GM21619 (cell line): ENCODE results near the gene CREM.

Experiments
- ATAC-seq: cut with Tn5 transposase; IDR thresholded peaks from one replicate; pipeline ENCODE4 v1.9.1; 2021; ENCODE audit not compliant: unreplicated experiment

Gene CREM

DNA sequence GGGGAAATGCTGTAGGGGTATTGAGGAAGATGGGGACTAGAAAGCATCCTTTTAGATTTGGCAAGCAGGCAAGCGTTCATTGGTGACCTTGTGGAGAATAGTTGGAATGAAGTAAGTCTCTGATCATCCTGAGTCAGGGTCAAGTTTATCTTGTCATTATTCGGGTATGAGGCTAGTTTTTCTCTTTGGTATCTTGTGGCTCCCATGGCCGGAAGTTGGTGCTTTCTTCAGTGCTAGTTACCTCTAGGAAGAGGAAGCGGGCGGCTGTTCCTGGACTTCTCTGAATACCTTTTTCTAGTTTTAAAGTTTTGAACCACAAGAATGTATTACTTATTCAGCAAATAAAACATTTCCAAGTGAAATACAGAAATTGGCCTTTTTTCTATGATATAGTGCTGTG lies 9.2 kb downstream of the CREM start:
- no peak for ATAC-seq

DNA sequence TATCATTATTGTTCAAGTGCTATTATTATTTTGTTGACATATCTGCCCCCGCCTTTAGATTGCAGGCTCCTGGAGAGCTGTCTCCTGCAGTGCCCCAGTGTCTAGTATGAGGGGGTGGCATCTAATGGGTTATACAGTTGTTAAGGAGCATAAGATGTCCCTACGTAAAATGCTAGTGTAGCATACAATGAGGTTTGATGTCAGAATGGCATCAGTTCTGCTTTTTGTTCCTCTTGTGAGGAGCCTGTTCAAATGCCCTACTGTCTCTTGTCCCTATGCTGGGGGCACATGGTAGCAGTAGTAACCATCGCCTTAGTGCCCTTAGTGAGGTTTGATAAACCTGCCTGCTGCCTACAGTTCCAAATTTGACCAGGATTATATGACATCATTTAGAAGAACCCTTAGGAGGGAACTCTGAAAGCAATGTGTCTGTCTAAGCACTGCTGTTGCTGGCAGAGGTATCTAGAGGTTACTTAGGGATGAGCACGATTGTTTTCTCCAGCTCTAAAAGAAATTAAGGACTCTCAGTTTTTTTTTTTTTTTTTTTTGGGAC lies 9.7 kb downstream of the CREM start:
- ATAC-seq, result peak; percentile 38

DNA sequence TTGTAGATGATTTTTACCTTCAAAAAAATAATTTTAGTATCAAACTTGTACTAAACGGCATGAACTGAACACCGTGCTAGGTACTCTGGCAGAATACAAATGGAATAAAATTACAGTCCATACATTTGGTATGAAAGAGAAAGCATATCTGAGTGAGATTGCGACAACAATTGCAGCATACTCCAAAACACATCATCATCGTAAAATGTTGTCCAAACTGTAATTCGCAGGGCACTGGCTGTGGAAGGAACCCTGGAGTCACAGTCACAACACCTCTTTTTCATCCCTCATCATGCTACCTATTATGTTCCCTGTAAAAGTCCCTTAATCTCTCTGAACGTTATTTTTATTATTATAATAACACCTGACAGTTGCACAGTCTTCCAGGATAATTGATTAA lies 13.5 kb downstream of the CREM start:
- no peak for ATAC-seq

DNA sequence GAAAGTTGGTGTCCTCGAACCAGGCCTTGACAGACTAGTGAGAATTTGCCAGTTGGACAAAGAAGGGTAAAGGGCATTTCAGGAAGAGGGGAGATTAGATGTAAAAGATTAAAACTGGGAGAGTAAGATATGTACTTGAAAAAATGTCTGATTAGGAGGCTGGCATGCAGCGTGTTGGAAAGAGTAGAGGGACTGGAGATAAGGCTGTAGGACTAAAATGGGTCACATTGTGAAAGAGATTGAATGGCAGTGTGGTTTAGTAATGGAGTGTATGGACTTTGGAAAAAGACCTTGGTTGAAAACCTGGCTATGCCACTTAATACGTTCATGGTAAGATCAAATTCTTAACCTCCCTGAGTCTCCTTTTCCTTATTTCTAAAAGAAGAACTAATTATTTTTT lies 14.1 kb downstream of the CREM start:
- ATAC-seq, result no peak

DNA sequence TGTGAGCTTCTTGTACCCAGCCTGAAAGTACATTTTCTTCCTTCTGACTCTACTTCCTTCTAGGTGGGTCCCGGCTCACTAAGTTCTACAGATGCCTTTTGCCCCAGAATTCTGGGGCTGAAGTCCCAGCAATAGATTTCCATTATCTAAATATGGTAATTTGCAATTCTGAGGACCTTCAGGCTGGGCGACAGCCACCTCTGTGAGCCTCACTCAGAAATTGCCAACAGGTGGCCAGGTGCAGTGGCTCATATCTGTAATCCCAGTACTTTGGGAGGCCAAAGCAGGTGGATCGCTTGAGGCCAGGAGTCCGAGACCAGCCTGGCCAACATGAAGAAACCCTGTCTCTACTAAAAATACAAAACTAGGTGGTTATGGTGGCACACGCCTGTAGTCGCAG lies 23.7 kb downstream of the CREM start:
- no peak for ATAC-seq

DNA sequence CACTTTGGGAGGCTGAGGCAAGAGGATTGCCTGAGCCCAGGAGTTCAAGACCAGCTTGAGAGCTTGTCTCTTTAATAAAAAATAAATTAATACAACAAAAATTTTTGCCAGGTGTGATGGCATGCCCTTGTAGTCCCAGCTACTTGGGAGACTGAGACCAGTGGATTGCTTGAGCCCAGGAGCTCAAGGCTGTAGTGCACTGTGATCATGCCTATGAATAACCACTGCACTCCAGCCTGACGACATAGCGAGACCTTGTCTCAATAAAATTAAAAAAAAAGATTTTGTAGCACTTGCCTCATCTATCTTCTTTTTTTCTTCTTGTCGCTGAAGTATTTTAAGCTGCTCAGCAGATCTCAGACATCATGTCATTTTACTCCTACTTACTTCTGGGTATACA lies 26.3 kb downstream of the CREM start:
- ATAC-seq, result no peak

DNA sequence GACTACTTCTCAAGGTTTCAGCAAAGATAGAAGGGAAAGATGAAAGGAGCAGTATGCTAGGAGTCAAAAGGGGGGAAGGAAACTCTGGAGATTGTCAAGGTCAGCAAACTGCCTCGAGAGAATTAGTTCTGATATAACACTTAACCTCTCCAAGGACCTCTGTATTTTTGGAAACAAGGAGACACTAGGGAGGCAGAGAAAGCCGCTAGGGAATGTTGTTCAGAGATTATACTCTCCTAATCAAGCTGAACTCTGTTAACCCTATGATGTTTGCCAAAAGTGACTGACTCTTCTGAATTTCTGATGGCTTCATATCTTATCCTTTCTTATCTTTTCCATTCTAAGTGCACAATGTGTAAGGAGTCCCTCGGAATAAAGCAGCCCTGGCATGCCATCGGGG lies 27.1 kb downstream of the CREM start:
- no peak for ATAC-seq

DNA sequence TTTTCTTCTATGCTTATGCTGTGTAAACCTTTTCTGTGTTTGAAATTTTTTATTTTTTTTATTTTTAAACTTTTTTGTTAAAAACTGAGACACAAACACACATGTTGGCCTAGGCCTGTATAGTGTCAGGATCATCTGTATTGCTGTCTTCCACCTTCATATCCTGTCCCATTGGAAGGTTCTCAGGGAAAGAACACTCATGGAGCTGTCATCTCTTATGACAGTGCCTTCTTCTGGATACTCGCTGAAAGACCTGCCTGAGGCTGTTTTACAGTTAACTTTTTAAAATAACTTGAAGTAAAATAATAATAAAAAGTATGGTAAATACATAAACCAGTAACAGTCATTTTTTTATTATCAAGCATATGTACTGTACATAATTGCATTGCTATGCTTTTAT lies 34.1 kb downstream of the CREM start:
- ATAC-seq, result no peak

DNA sequence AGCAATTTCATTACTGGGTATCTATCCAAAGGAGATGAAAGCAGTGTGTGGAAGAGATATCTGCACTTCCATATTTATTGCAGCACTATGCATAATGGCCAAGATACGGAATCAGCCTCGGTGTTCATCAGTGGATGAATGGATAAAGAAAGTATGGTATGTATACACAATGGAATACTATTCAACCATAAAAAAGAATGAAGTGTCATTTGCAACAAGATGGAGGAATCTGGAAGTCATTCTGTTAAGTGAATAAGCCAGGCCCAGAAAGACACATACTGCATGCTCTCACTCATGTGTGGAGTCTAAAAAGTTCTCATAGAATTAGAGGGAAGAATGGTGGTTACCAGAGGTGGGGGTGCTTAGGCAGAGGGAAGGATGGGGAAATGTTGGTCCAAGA lies 35.3 kb downstream of the CREM start:
- ATAC-seq, result no peak

DNA sequence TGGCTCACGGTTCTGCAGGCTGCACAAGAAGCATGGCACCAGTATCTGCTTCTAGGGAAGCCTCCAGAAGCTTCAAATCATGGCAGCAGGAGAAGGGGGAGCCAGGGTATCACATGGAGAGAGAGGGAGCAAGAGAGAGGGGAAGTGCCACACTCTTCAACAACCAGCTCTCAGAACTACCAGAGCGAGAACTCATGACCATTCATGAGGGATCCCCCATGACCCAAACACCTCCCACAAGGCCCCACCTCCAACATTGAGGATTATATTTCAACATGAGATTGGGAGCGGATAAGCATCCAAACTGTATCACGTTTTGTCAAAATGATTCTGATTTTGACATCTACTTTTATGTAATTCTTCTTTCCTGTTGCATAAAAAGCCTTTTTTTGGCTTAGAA lies 38.5 kb downstream of the CREM start:
- no peak for ATAC-seq

DNA sequence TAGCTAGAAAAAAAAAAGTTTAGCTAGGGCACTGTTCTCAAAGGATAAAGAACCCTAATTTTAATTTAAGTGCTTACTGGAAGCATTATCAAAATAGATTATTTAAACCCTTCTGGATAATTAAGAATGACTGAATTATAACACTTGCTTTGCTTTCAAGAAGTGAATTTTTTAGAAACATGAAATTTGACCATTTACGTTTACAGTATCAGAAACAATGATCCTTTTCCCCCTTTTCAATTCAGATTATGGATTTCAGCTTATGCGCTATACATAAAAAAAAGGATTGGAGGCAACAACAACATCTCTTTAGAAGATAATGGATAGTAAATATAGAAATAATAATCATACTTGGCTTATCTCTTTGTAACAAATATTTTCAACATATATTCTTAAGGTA lies 39.2 kb downstream of the CREM start:
- no peak for ATAC-seq

DNA sequence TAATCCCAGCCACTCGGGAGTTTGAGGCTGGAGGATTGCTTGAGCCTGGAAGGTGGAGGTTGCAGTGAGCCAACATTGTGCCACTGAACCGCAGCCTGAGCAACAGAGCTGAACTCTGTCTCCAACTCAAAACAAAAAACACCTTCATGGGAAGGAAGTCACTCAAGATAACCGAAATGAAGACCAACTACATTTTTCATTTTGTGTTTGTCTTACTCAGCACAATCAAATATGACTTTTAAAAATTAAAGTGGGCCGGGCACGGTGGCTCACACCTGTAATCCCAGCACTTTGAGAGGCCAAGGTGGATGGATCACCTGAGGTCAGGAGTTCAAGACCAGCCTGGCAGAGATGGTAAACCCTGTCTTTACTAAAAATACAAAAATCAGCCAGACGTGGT lies 40.0 kb downstream of the CREM start:
- no peak for ATAC-seq

DNA sequence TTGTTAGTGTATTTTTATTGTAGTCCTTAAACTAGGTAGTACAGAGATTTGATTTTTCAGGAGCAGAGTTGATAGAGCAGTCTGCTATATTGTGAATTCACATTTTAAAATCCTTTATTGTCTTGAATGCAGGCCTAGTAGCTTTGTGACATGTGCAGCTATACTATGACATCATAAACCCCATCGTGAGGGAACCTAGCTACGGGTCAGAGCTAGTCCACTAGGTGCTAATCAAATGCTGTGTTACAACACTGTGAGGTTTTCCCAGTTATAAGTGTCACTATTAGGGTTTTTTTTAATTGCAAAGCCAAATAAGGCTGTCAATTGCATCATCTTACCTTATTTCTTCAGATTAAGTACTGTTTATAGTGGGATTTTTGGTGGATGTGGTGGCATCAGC lies 40.7 kb downstream of the CREM start:
- ATAC-seq, result no peak

DNA sequence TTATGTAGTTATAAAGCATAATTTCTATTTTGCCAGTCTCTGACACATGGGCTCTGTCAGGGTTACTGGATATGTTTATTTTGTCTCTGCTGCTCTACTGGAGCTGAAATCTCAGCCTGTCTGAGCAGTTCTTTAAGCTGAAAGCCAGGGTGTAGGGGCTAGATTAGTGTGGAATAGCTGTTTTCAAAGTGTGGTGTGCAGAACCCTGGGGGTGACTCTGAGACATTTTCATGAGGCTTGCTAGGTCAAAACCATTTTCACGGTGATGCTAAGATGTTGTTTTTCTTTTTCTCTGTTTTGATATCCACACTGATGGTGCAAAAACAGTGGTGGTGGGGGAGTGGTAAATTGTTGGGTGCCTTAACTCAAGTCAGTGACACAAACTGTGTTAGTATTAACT lies 45.5 kb downstream of the CREM start:
- ATAC-seq, result no peak

DNA sequence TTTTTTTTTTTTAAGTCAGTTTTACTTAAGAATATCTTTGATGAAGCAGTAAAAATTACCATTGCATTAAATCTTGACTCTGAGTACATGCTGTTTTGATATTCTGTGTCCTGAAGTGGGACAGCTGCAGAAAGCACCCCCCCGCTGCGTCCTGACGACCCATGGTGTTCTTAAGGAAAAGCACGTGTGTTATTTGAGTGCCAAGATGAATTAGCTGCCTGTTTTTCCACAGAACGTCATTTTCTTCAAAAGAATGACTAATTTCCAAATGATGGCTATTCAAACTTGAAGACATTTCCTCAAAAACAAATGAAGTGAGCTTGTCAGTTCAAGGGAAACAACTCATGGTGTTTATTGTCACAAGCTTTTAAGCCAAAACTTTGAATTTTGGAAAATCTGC lies 45.9 kb downstream of the CREM start:
- no peak for ATAC-seq

DNA sequence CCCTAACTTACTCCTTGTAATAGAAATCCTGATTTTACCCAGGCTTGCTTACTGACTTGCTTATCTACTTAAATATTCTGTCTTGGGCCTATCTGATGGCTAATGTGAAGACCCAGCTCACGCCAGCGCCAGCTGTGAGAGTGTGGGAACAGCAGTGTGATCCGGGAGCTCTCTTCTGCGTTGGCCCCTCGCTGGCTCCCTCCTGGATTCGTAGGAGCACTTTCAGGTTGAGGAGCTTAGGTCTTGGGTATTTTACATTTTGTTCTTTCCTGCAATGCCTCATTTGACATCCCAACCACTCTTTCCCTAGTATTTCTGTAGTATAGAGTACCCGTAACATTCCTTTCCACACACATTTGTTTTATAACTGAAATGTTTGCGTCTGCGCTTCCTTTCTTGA lies 51.7 kb downstream of the CREM start:
- ATAC-seq, result no peak

DNA sequence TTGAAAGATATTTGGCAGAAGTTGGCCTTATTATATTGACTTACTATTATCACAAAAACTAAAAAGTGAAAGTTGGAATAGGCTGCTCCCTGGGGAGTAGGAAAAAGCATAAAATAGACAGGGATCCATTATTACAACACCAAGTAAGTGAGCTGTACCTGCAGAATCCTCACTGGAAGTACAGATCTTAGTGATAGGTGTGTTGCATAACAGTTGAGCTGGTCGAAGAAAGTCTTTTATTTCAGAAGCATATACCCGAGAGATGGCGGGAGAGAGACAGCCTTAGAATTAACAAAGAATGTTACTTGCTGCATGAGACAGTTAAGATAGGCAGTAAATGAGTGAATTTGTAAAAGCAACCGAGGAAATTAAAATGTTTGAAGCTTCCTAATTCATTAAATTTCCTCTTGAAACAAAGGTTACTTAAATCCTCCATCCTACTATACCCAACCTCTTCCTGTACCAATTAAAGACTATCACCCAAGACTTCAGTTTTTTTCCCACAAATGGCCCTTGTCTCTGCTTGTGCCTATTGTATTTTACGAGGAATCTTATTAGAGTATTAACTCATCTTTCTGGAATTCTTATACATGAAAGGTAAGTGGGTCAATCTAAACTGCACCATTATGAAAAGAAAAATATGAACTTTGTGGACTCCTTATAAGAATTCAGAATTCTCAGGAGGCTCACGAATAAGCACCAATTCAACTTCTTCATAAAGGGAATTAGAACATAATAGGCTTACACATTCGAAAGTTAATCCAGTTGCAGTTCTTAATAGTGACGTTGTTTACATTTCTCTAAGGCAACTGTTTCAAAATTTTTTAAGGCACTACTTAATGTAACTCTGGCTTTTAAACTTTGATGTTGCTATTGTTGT lies 56.2 kb downstream of the CREM start:
- no peak for ATAC-seq

DNA sequence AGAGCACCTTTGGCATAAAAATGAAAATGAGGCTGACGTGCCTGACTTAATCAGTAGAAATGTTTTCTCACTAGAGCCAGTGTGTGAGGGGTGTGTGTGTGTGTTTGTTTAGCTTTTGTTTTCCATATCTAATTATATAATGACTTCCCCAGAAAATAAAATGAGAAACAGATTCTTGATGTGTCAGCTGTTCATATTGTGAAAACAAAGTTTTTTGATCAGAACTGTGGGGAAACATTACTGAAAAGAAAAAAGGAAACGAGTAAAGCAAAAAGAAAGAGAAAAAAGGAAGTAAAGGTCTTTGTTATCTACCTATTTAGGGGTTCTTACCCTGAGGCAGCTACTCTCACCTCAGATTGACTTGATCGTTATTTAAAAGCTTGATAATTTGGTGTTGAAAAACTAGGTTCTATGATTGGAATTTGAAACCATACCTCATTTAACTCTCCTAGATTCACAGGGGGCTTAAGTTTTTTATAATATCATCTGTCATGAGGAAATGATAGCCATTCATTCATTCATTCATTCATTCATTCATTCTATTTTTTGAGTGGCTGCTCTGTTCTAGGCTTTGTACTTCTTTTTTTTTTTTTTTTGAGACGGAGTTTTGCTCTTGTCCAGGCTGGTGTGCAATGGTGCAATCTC lies 58.0 kb downstream of the CREM start:
- peak; percentile 42 for ATAC-seq

DNA sequence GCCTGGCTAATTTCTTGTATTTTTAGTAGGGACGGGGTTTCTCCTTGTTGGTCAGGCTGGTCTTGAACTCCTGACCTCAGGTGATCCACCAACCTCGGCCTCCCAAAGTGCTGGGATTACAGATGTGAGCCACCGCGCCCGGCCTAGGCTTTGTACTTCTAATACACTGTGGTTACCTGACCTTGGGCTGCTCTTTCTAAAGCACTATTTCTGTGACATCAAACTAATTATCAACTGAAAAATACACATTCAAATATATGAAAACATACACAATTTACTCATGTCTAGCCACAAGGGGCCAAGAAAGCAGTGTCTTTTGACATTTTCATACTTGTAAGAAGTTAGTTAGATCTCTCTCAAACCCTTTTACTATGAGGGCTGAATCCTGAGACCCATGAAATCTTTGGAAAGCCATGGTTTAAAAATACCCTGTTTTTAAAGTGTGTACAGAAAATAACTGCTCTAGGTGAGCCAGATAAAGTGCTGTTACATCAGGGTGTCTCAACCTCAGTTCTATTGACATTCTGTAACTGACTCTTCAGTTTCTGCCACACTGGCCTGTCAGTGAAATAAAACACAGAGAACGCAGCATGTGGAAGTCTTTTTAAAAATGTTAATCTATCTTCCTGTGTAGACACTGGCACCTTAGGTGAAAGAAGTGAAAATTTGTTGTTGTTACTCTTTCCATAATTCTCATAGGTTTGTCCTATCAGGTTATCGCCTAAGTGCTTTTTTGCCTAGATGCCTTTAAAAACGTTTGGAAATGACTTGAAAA lies 58.8 kb downstream of the CREM start:
- peak; percentile 58 for ATAC-seq

DNA sequence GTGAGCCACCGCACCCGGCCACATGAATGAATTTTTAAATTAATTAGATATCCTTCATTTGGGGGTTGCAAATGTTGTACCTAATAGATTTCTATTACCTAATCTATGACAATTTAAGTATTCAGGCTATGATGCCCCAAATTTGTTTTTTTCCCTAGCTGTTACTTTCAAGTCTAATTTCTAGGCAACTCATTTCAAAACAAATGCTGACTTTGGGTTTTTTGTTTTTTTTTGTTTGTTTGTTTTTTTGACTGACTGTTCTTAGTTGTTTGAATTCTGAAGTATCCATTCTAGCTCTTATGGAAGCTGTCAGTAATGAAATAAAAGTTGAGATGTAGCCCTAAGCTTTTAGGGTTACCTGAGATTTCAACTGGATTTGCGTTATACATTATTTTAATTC lies 62.3 kb downstream of the CREM start:
- no peak for ATAC-seq

DNA sequence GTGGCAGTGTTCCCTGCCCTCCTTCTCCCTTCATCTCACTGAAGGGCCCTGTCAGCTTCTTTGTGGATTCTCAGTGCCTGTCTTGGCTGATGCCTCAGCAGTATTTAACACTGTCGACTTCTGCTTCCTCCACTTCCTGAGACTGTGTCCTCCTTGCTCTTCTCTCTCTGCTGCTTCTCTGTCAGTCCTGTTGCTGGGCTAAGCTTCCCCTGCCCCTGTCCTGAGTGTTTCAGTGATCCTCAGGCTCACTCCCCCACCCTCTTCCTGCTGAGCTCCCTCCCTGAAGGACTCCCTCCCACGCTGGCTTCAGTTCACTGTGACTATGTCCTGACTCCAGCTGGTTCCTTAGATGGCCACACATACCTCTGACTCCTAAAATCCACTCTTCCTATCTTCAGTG lies 64.9 kb downstream of the CREM start:
- ATAC-seq, result no peak
